ENCODE data around the gene CCDC85A. TPM values are rescaled to one million over a fixed set of nuclear protein-coding genes. Genes with fewer than 3 reads are reported as not detected.

Gene CCDC85A
- total RNA-seq, 1 experiment from 2014 or later = 1.1 TPM

DNA sequence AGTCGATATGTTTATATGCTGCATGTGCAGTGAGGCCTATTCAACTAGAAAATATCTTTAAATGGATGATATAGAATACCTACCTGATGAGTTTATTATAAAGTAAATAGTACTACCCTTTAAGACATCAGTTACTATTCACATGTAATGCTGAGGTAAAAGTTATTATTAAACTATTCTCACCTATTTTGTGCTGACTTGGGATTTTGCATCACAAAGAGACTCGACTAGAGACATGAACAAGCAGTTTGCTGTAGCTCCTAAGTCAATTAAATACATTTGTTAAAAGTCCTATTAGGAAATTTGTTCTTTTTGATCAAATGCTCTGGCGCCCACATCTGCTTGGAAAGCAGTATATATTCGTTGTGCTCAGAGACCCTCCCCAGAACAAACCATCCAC is 164.1 kb downstream of the CCDC85A start:
- Histone ChIP-seq H3K27me3 (ENCODE audit: low read length) (peaks cover 6% of the 10 kb centered on the region; the same call in 1 of the 2 replicates), H3K79me2 (ENCODE audit: low read length) (no peaks in the 10 kb centered on the region), H3K4me1 (ENCODE audit: insufficient read depth, low read length) (no peaks in the 10 kb centered on the region), H3K4me2 (ENCODE audit: low read length) (no peak overlapping the region), H3K9ac (ENCODE audit: low read length) (no peak overlapping the region), H2AFZ (ENCODE audit: low read length) (no peak overlapping the region), H3K9me3 (ENCODE audit: low read length) (no peaks in the 10 kb centered on the region), H3K36me3 (ENCODE audit: low read depth, low read length) (no peaks in the 10 kb centered on the region), H3K27ac (ENCODE audit: low read length) (no peak overlapping the region), H3K4me3 (ENCODE audit: low read length) (no peak overlapping the region), H4K20me1 (ENCODE audit: low read length) (no peaks in the 10 kb centered on the region), H3K9me2 (replicated peaks; ENCODE audit: low read length) (no peaks in the 10 kb centered on the region), H3F3A (ENCODE audit: low read length, unreplicated experiment) (no peaks in the 10 kb centered on the region)
- BruUV-seq (replicated peaks) = no TSS peak
- no peak for DNase-seq
- POLR2A ChIA-PET (ENCODE audit: unreplicated experiment) = no interaction called here
- TF ChIP-seq EZH2 (IDR thresholded peaks at IDR 0.05; ENCODE audit: low read length, unreplicated experiment) = no peak
- TF ChIP-seq, protein P1, sequence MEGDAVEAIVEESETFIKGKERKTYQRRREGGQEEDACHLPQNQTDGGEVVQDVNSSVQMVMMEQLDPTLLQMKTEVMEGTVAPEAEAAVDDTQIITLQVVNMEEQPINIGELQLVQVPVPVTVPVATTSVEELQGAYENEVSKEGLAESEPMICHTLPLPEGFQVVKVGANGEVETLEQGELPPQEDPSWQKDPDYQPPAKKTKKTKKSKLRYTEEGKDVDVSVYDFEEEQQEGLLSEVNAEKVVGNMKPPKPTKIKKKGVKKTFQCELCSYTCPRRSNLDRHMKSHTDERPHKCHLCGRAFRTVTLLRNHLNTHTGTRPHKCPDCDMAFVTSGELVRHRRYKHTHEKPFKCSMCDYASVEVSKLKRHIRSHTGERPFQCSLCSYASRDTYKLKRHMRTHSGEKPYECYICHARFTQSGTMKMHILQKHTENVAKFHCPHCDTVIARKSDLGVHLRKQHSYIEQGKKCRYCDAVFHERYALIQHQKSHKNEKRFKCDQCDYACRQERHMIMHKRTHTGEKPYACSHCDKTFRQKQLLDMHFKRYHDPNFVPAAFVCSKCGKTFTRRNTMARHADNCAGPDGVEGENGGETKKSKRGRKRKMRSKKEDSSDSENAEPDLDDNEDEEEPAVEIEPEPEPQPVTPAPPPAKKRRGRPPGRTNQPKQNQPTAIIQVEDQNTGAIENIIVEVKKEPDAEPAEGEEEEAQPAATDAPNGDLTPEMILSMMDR (conservative IDR thresholded peaks at IDR 0.05; ENCODE audit: low read depth, low read length) = no peak
- TF ChIP-seq EZH2phosphoT487 (IDR thresholded peaks at IDR 0.05; ENCODE audit: borderline replicate concordance, low read length) = no peak
- intact Hi-C loops (cut with micrococcal nuclease) = no loop called here
- CTCF ChIA-PET = no interaction called here
- no peak for ATAC-seq

DNA sequence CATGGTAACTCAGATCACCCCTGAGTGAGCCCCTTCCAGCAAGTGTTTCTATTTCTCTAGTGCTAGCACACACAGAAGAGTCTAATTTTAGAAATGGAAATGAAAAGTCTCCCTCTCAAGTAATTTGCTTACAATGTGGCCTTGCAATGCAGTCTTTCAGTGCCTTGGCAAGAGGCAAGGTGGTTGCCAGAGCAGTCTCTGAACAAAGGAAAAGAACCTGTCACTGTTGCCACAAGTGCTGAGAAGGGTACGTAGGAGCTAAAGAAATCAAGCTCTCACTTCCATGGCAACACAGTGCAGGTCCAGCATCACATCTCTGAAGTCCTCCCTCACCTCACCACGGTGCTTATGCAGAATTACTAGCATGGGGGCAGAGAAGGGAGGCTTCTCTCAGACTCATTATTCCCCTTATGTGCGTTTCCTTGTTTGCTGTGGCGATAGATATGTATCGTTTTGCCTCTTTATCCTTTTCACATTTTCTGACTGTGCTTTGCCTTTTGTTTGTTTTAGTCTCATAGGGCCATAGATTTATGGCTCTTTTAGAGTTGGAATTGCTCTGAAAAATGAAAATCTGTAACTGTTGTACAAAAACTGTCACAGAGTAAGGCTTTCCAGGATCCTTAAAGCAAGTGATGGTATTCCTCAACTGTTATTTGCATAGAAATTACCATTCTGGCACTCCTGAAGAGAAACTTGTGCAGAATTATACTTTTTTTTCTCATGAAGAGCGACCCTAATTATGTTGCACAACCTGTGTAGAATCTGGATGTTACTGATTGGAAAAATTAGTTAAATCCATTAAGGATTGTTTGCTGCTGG is 164.8 kb downstream of the CCDC85A start:
- H3K27me3 ChIP-seq (ENCODE audit: low read length) = 0 out of 2 replicates have a peak, but pooled peaks cover 2% of the 10 kb centered on the region
- no peaks in the 10 kb centered on the region for H3F3A ChIP-seq (ENCODE audit: low read length, unreplicated experiment)
- no peak overlapping the region for H3K4me2 ChIP-seq (ENCODE audit: low read length)
- no peaks in the 10 kb centered on the region for H3K4me1 ChIP-seq (ENCODE audit: insufficient read depth, low read length)
- intact Hi-C loops (cut with micrococcal nuclease) = no loop called here
- BruUV-seq (replicated peaks) = no TSS peak
- POLR2A ChIA-PET (ENCODE audit: unreplicated experiment) = no interaction called here
- ATAC-seq (no peak), DNase-seq (no peak)
- H4K20me1 ChIP-seq (ENCODE audit: low read length) = no peaks in the 10 kb centered on the region
- CTCF ChIA-PET = no interaction called here
- H2AFZ ChIP-seq (ENCODE audit: low read length) = no peak overlapping the region
- H3K9me3 ChIP-seq (ENCODE audit: low read length) = no peaks in the 10 kb centered on the region
- H3K9ac ChIP-seq (ENCODE audit: low read length) = no peak overlapping the region
- no peak overlapping the region for H3K27ac ChIP-seq (ENCODE audit: low read length)
- H3K36me3 ChIP-seq (ENCODE audit: low read depth, low read length) = no peaks in the 10 kb centered on the region
- H3K79me2 ChIP-seq (ENCODE audit: low read length) = no peaks in the 10 kb centered on the region
- no peaks in the 10 kb centered on the region for H3K9me2 ChIP-seq (replicated peaks; ENCODE audit: low read length)
- TF ChIP-seq EZH2 (IDR thresholded peaks at IDR 0.05; ENCODE audit: low read length, unreplicated experiment) (no peak), EZH2phosphoT487 (IDR thresholded peaks at IDR 0.05; ENCODE audit: borderline replicate concordance, low read length) (no peak)
- TF ChIP-seq, protein P1 (conservative IDR thresholded peaks at IDR 0.05; ENCODE audit: low read depth, low read length) = no peak
- H3K4me3 ChIP-seq (ENCODE audit: low read length) = no peak overlapping the region

DNA sequence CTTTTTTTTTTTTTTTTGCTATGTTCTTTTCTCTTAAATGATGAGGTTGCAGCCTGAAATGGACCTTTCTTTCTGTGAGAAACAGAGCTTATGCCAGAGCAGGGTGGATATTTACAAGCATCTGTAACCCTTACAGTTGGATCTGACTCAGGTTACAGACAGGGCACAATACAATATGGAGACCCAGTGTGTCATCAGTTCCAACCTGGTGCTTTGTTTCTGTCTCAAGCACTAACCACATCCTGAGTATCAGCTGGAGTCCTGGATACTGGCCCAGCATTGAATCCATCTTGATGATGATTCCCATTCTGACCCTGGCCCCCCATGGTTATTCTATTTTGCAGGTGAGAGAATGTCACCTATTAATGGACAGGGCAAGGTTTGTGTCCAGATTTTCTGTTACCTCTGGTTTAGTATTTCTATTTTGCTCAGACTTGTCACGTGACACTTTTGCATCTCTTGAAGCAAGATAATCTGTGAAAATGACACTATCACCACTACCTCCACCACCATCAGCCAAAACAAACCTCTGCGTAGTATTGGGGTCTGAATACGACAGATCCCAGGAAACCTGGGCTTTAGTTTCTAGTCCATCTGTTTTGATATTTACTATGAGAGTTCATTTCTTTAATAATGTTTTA is 174.0 kb downstream of the CCDC85A start:
- Histone ChIP-seq H3K4me2 (ENCODE audit: low read length) (no peak overlapping the region), H3K9me3 (ENCODE audit: low read length) (no peaks in the 10 kb centered on the region), H3K79me2 (ENCODE audit: low read length) (no peaks in the 10 kb centered on the region), H2AFZ (ENCODE audit: low read length) (no peak overlapping the region), H3K36me3 (ENCODE audit: low read depth, low read length) (no peaks in the 10 kb centered on the region), H4K20me1 (ENCODE audit: low read length) (no peaks in the 10 kb centered on the region), H3K4me3 (ENCODE audit: low read length) (no peak overlapping the region), H3K27me3 (ENCODE audit: low read length) (peaks cover 28% of the 10 kb centered on the region; the same call in 1 of the 2 replicates), H3F3A (ENCODE audit: low read length, unreplicated experiment) (no peaks in the 10 kb centered on the region), H3K9ac (ENCODE audit: low read length) (no peak overlapping the region), H3K27ac (ENCODE audit: low read length) (no peak overlapping the region), H3K4me1 (ENCODE audit: insufficient read depth, low read length) (no peaks in the 10 kb centered on the region), H3K9me2 (replicated peaks; ENCODE audit: low read length) (no peaks in the 10 kb centered on the region)
- DNase-seq (no peak), ATAC-seq (no peak)
- no TSS peak for BruUV-seq (replicated peaks)
- POLR2A ChIA-PET (ENCODE audit: unreplicated experiment) = no interaction called here
- TF ChIP-seq, protein P1 (conservative IDR thresholded peaks at IDR 0.05; ENCODE audit: low read depth, low read length) = no peak
- TF ChIP-seq EZH2phosphoT487 (IDR thresholded peaks at IDR 0.05; ENCODE audit: borderline replicate concordance, low read length) (no peak), EZH2 (IDR thresholded peaks at IDR 0.05; ENCODE audit: low read length, unreplicated experiment) (no peak)
- intact Hi-C loops (cut with micrococcal nuclease) = no loop called here
- CTCF ChIA-PET = no interaction called here
